AG09319 (cell line): ENCODE results near the gene PRKCB.
"Not testable (repeated sequence)": the region's sequence is repeated elsewhere in the genome, so short reads cannot be mapped to it uniquely, and the experiment has no call there.

ENCODE experiments used
- DNase-seq: peaks from one replicate; pipeline ENCODE4 v3.0.0-alpha.2; 2010; ENCODE audit warnings: low read depth; ENCODE audit errors: extremely low read depth
- CTCF ChIP-seq: IDR thresholded peaks from 2 replicates; pipeline ENCODE4 v1.5.1; 2011; ENCODE audit warnings: low read depth, mild to moderate bottlenecking, inconsistent platforms, low read length, moderate library complexity

The PRKCB gene

DNA sequence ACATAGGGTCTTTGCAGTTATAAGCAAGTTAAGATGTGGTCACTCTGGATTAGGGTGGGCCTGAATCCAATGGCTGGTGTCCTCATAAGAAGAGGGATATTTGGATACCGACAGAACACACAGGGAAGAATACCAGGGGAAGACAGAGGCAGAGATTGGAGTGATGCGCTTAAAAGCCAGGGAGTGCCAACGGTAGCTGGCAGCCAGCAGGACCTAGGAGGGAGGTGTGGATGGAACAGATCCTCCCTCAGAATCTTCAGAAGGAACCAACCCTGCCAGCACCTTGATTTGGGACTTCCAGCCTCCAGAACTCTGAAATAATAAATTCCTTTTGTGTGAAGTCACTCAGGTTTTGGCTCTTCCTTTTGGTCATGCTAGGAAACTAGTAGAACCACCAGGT lies 310.1 kb downstream of the PRKCB start:
- DNase-seq, result no peak
- no peak for TF ChIP-seq CTCF

- DNase-seq, result no peak
- no peak for TF ChIP-seq CTCF
Observed at GRCh38 chr16:24146518-24146917, 310.7 kb downstream of the PRKCB start.

DNA sequence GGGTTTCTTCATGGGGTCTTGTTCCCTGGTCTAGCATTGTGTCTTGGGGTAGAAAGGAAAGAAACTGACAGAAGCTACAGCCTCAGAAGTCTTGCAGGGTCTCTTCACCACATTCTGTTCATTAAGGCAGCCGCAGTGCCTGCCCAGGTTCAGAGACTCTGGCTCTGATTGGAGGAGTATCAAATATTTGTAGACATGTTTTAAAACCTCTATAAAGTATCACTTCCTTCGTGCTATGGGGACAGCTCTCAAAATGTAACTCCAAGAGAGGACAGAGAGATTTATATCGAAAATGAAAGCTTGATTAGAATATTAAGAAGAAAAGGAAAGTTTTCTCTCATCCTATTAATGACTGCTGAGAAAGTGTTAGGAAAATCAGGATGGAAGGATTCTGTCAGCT lies 313.3 kb downstream of the PRKCB start:
- TF ChIP-seq CTCF, result no peak
- no peak for DNase-seq

DNA sequence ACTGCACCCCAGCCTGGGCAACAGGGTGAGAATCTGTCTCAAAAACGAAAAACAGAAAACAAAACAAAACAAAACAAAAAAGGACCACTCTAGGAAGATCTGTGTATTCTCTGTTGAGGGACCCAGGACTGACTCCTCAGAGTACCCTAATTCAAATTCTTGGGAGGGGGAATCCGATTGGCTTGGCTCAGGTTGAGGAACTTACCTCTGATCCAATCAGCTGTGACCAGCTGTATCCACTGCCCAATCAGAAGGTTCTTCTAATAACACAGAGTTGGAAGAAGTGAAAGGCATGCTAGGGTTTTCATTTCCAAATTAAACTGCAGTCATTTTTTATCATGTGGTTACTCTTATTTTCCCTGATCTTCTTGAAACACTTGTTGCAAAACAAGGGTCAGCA lies 314.5 kb downstream of the PRKCB start:
- DNase-seq, result no peak
- TF ChIP-seq CTCF, result no peak

DNA sequence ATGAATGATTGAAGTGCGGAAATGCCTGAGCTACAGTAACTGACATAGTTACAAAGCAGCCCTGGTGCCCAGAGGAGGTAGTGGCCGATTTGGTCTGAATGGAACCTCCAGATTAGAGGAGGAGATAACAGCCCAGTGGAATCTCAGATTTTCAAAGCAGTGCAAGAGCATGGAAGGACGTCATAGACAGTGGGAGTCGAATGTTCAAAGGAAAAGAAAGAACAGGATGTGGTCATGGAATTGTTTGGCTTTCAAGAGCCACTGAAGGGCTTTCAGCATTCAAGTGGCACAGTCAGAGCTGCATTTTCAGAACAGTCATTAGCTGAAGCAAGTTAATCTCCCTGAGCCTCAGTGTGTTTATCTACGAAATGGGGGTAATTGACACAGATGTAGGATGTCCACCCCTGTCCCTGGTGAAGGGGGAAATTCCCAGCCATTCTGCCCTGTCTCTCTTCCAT lies 315.7 kb downstream of the PRKCB start:
- no peak for DNase-seq

DNA sequence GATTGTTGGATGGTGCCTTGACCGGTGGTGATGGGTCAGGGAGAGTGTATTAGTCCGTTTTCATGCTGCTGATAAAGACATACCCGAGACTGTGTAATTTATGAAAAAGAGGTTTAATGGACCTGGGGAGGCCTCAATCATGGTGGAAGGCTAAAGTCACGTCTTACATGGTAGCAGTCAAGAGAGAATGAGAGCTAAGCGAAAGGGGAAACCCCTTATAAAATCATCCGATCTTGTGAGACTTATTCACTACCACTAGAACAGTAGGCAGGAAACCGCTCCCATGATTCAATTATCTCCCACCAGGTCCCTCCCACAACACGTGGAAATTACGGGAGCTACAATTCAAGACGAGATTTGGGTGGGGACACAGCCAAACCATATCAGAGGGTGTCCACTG lies 316.3 kb downstream of the PRKCB start:
- not testable (repeated sequence) for DNase-seq

More for the DNA sequence above, 315.7 kb downstream of the PRKCB start:
- TF ChIP-seq CTCF, result no peak

GRCh38 chr16:24152826-24153225 lies 317.0 kb downstream of the PRKCB start:
- TF ChIP-seq CTCF, result no peak
- no peak for DNase-seq

DNA sequence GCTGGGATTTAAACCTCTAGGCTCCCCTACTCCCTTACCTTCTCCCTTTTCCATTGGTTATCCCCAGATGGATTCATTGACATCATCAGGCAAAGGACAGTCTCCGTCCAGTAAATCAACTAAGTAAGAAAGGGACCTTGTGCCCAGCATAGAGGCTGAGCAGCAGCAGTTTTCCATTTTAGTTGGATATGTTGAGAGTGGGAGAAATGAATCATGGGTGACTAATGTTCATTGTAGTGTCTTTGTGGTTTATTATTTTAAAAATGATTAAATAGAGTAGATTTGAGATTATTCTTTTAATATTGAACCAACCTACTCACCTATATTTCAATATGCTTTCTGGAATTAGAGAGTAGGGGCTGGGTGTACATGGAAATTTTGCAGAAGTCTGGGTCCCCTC lies 321.0 kb downstream of the PRKCB start:
- TF ChIP-seq CTCF, result no peak
- no peak for DNase-seq
